ACC112 (cell line): ENCODE results near the gene MUS81.

Source experiments
- H2AFZ ChIP-seq: fragments of 200-600 bp; sonication (generic); one replicate; pipeline ENCODE4 v1.6.0; 2017; ENCODE audit warnings: antibody characterized with exemption, low read length; ENCODE audit not compliant: unreplicated experiment
- H3K27ac ChIP-seq: fragments of 200-600 bp; sonication (generic); 2 replicates; pipeline ENCODE4 v1.5.1; 2014; ENCODE audit warnings: low read depth, mild to moderate bottlenecking, antibody characterized with exemption, low read length, moderate library complexity
- H3K27me3 ChIP-seq: fragments of 200-600 bp; sonication (generic); 2 replicates; pipeline ENCODE4 v1.6.1; 2014; ENCODE audit warnings: mild to moderate bottlenecking, antibody characterized with exemption, low read length, moderate library complexity, mixed read lengths; ENCODE audit not compliant: insufficient read depth
- H3K36me3 ChIP-seq: fragments of 200-600 bp; sonication (generic); 2 replicates; pipeline ENCODE4 v1.6.1; 2016; ENCODE audit warnings: mild to moderate bottlenecking, antibody characterized with exemption, low read length, moderate library complexity, mixed read lengths; ENCODE audit not compliant: insufficient read depth
- H3K4me1 ChIP-seq: fragments of 200-600 bp; sonication (generic); one replicate; pipeline ENCODE4 v1.6.1; 2016; ENCODE audit warnings: low read length, mixed read lengths; ENCODE audit not compliant: insufficient read depth, unreplicated experiment, control insufficient read depth
- H3K4me3 ChIP-seq: fragments of 200-600 bp; sonication (generic); 2 replicates; pipeline ENCODE4 v1.5.1; 2014; ENCODE audit warnings: mild to moderate bottlenecking, low read depth, low read length
- H3K79me2 ChIP-seq: fragments of 200-600 bp; sonication (generic); one replicate; pipeline ENCODE4 v1.6.0; 2016; ENCODE audit warnings: low read length; ENCODE audit not compliant: control insufficient read depth, unreplicated experiment, insufficient read depth

The MUS81 gene

DNA sequence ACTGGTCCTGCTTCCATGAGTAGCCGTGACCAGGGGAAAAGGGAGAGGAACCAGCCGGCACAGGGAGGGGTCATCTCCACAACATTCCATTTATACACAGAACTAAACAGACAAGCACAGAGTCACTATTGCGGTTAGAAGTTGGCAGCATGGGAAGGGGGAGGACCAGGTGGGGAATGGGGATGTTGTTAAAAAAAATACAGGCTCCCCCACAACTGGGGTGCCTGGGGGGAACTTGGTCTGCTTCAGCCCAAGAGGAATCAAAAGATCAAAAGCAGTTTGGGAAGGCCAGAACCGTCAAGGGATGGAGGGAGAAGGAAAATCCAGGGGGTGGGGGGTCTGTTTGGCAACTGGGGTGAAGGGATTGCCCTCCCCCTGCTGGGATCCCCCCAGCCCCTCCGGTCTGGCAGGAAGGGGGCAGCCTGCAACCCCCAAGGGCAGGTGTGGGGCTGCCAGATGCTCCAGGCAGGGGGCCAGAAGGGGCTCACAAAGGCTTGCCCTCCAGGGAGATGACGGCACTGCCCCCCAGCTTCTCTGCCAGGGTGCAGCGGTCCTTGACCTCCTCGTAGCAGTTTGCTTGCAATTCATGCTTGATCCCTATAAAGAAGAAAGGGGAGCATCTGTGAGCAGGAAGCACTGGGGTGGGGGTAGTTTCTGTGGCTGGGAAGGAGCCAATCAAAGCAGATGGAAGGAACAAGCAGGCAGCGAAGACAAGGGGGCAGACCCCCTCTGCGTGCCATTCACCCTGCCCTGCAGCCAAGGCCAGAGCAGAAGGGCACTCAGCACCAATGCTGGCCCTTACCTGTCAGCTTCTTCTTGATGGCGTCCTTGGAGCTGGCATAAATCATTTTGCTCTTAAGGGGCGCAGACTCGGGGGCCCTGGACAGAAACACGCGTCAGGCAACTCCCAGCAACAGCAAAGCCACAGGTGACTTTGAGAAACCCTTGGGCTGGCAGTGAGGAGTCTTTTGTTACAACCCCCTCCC lies 5.1 kb upstream of the MUS81 start:
- Histone ChIP-seq H3K36me3 (peaks cover 58% of the 10 kb centered on the region), H2AFZ (no peak overlapping the region), H3K4me1 (peaks cover 5% of the 10 kb centered on the region), H3K79me2 (peaks cover 44% of the 10 kb centered on the region), H3K4me3 (no peak overlapping the region), H3K27ac (no peak overlapping the region), H3K27me3 (no peaks in the 10 kb centered on the region)

DNA sequence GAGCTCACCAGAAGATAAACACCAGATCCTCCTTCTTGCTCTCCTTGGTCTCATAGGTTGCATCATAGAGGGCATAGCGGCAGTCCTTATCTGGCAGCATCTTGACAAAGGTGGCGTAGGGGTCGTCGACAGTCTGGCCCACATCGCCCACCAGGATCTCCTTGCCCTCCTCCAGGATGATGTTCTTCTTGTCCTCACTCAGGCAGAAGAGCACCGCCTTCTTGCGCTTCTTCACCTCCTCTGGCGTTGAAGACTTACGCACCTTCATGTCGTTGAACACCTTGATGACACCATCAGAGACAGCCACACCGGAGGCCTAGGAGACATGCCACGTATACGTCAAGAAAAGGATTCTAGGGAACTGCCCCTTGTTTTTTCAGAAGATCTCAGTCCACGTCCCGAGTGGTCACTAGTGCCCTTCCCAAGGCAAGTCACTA lies 4.3 kb upstream of the MUS81 start:
- peaks cover 44% of the 10 kb centered on the region for H3K79me2 ChIP-seq
- H2AFZ ChIP-seq, result no peak overlapping the region
- peak overlapping the region; percentile 99 for H3K4me3 ChIP-seq
- H3K27me3 ChIP-seq, result no peaks in the 10 kb centered on the region
- peaks cover 5% of the 10 kb centered on the region for H3K4me1 ChIP-seq
- no peak overlapping the region for H3K27ac ChIP-seq
- peaks cover 52% of the 10 kb centered on the region for H3K36me3 ChIP-seq

DNA sequence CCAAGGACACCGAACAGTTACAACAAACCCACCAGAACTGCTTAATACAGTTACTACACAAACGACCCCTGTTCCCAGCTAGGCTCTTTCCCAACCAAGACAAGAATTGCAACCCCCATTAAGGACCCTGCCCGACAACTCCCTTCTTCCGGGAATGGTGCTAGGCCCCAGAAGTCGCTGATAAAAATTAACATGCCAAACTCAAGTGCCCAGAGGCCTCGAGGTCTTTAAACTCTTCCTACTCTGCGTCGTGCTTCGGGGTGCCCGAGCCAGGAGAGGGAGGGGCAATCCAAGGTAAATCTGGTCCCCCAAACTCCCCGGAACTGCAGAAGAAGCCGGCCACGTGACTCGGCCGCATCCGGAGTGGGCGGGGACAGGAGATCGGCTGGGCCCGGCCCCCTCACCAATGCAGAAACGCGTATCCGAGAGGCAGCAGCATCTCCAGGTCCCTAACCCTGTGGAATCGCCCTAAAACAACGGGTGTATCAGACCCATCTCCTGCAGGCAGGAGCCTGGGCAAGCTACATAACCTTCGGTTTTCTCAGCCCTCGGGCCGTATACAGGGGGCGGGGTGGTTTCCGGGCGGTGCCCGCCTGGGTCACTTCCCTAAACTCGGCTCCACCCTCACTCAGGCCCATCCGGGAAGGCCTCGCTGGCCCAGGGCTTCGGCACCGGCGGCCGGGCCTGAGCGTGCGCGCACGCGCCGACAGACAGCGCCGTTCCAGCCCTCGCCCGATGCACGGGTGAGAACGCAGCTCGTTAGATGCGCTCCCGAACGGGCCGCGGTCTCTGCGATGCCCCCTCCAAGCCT lies 3.3 kb upstream of the MUS81 start:
- Histone ChIP-seq H3K36me3 (peaks cover 42% of the 10 kb centered on the region), H3K27ac (peak overlapping the region; percentile 79), H3K4me1 (peaks cover 10% of the 10 kb centered on the region), H3K27me3 (no peaks in the 10 kb centered on the region), H3K79me2 (peaks cover 53% of the 10 kb centered on the region), H2AFZ (no peak overlapping the region), H3K4me3 (peak overlapping the region; percentile 99)

DNA sequence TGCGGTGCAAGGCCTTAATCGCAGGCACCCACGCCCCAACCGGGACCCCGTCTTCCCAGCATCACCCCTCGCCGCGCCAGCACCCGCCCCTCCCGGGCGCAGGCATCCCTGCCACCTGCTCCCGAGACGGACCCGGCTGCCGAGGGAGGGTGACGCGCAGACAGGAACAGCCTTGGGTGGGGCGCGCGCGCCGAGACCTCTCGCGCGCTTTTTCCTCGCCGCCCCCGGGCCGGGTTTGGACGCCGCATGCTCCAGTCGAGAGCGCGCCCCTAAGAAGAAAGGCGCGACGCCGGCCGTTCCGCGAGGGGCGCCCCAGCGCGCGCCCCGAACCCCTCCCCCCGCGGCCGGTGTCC lies 2.8 kb upstream of the MUS81 start:
- Histone ChIP-seq H3K4me3 (peak overlapping the region; percentile 99), H3K4me1 (peaks cover 15% of the 10 kb centered on the region), H3K27ac (peak overlapping the region; percentile 79), H2AFZ (no peak overlapping the region), H3K27me3 (no peaks in the 10 kb centered on the region), H3K36me3 (peaks cover 37% of the 10 kb centered on the region), H3K79me2 (peaks cover 56% of the 10 kb centered on the region)

GRCh38 chr11:65857853-65858680 lies 2.2 kb upstream of the MUS81 start, which contains the start of gene CFL1:
CFL1 (minus strand) TSS chr11:65858180; CDS start chr11:65858099, 81 bp downstream.
- Histone ChIP-seq H3K4me1 (peaks cover 17% of the 10 kb centered on the region), H3K36me3 (peaks cover 31% of the 10 kb centered on the region), H3K4me3 (peak within 1 kb of the TSS; percentile 99), H3K27ac (peak within 1 kb of the TSS; percentile 94), H2AFZ (peak within 1 kb of the TSS; percentile 95), H3K79me2 (peaks cover 62% of the 10 kb centered on the region), H3K27me3 (no peaks in the 10 kb centered on the region)

- H2AFZ ChIP-seq, result peak overlapping the region; percentile 95
- peak overlapping the region; percentile 94 for H3K27ac ChIP-seq
- H3K36me3 ChIP-seq, result peaks cover 26% of the 10 kb centered on the region
- H3K79me2 ChIP-seq, result peaks cover 63% of the 10 kb centered on the region
- peak overlapping the region; percentile 99 for H3K4me3 ChIP-seq
- H3K27me3 ChIP-seq, result no peaks in the 10 kb centered on the region
- peaks cover 19% of the 10 kb centered on the region for H3K4me1 ChIP-seq
Observed at GRCh38 chr11:65858681-65859087, 1.5 kb upstream of the MUS81 start.

- peaks cover 57% of the 10 kb centered on the region for H3K79me2 ChIP-seq
- peaks cover 19% of the 10 kb centered on the region for H3K4me1 ChIP-seq
- peak overlapping the region; percentile 99 for H3K4me3 ChIP-seq
- H2AFZ ChIP-seq, result peak overlapping the region; percentile 95
- H3K36me3 ChIP-seq, result peaks cover 24% of the 10 kb centered on the region
- H3K27ac ChIP-seq, result peak overlapping the region; percentile 94
- no peaks in the 10 kb centered on the region for H3K27me3 ChIP-seq
Observed at GRCh38 chr11:65859095-65859811, 980 bp upstream of the MUS81 start.

GRCh38 chr11:65859812-65860277 lies 388 bp upstream of the MUS81 start:
- peaks cover 19% of the 10 kb centered on the region for H3K4me1 ChIP-seq
- peaks cover 21% of the 10 kb centered on the region for H3K36me3 ChIP-seq
- peak overlapping the region; percentile 94 for H3K27ac ChIP-seq
- H3K79me2 ChIP-seq, result peaks cover 52% of the 10 kb centered on the region
- H2AFZ ChIP-seq, result peak overlapping the region; percentile 95
- H3K27me3 ChIP-seq, result no peaks in the 10 kb centered on the region
- peak overlapping the region; percentile 99 for H3K4me3 ChIP-seq

GRCh38 chr11:65861165-65861505 lies 902 bp downstream of the MUS81 start:
- Histone ChIP-seq H2AFZ (no peak overlapping the region), H3K4me3 (peak overlapping the region; percentile 99), H3K36me3 (peaks cover 15% of the 10 kb centered on the region; the same call in 1 of the 2 replicates), H3K27me3 (no peaks in the 10 kb centered on the region), H3K79me2 (peaks cover 39% of the 10 kb centered on the region), H3K4me1 (peaks cover 19% of the 10 kb centered on the region), H3K27ac (peak overlapping the region; percentile 94)
